GM03348 (cell line): Measurements from ENCODE around the gene ITGB6.
A peak's percentile ranks its signal among the peaks of the same experiment; 100 is the strongest.

ENCODE experiments used
- DNase-seq: peaks from one replicate; pipeline ENCODE4 v3.0.0; 2012; ENCODE audit warnings: low spot score

ITGB6 gene

GRCh38 chr2:160221391-160222276 is 21.6 kb upstream of the ITGB6 start:
- peak; percentile 90 for DNase-seq

- DNase-seq = no peak
Measured at GRCh38 chr2:160220545-160221009, 20.5 kb upstream of the ITGB6 start.

GRCh38 chr2:160220026-160220425 is 20.0 kb upstream of the ITGB6 start:
- DNase-seq = no peak

- DNase-seq = peak; percentile 86
Measured at GRCh38 chr2:160214461-160215445, 14.7 kb upstream of the ITGB6 start.

GRCh38 chr2:160213511-160213910 is 13.4 kb upstream of the ITGB6 start:
- no peak for DNase-seq

GRCh38 chr2:160210599-160211138 is 10.6 kb upstream of the ITGB6 start:
- peak; percentile 29 for DNase-seq

- peak; percentile 80 for DNase-seq
Measured at GRCh38 chr2:160209516-160209856, 9.4 kb upstream of the ITGB6 start.

- DNase-seq = no peak
Measured at GRCh38 chr2:160208655-160209515, 8.8 kb upstream of the ITGB6 start.

- peak; percentile 93 for DNase-seq
Measured at GRCh38 chr2:160207804-160208654, 8.0 kb upstream of the ITGB6 start.

- no peak for DNase-seq
Measured at GRCh38 chr2:160207271-160207670, 7.2 kb upstream of the ITGB6 start.

GRCh38 chr2:160206436-160206835 is 6.4 kb upstream of the ITGB6 start:
- no peak for DNase-seq

- DNase-seq = peak; percentile 88
Measured at GRCh38 chr2:160205505-160205904, 5.4 kb upstream of the ITGB6 start.

GRCh38 chr2:160203422-160203821 is 3.4 kb upstream of the ITGB6 start:
- no peak for DNase-seq

GRCh38 chr2:160203007-160203406 is 2.9 kb upstream of the ITGB6 start:
- no peak for DNase-seq

GRCh38 chr2:160201849-160202539 is 1.9 kb upstream of the ITGB6 start:
- DNase-seq = no peak

- DNase-seq = no peak
Measured at GRCh38 chr2:160200921-160201320, 849 bp upstream of the ITGB6 start.

- no peak for DNase-seq
Measured at GRCh38 chr2:160199053-160199452, 1.0 kb downstream of the ITGB6 start.

GRCh38 chr2:160197587-160197986 is 2.5 kb downstream of the ITGB6 start:
- no peak for DNase-seq

- DNase-seq = no peak
Measured at GRCh38 chr2:160194946-160195345, 5.1 kb downstream of the ITGB6 start.

GRCh38 chr2:160194351-160194750 is 5.7 kb downstream of the ITGB6 start:
- no peak for DNase-seq
